Measurements from ENCODE around the gene DHRS4.
"Not testable (repeated sequence)": the region's sequence is repeated elsewhere in the genome, so short reads cannot be mapped to it uniquely, and the experiment has no call there.

The DHRS4 gene

GRCh38 chr14:23988607-23989363 lies 35.2 kb downstream of the DHRS4 start, which contains the start of gene DHRS4L2:
TSS of gene DHRS4L2 (plus strand) at chr14:23988929. CDS start at chr14:23988948, 19 bp downstream.
- DNase-seq, result peak; percentile 67

- not testable (repeated sequence) for DNase-seq
These were observed 36.3 kb downstream of the DHRS4 start for GRCh38 chr14:23989734-23990445.

GRCh38 chr14:23990961-23991360 lies 37.4 kb downstream of the DHRS4 start:
- DNase-seq, result not testable (repeated sequence)

- not testable (repeated sequence) for DNase-seq
These were observed 39.5 kb downstream of the DHRS4 start for GRCh38 chr14:23993042-23993441.

- DNase-seq, result not testable (repeated sequence)
These were observed 42.4 kb downstream of the DHRS4 start for GRCh38 chr14:23996009-23996408.

GRCh38 chr14:23996825-23997224 lies 43.3 kb downstream of the DHRS4 start:
- not testable (repeated sequence) for DNase-seq

- not testable (repeated sequence) for DNase-seq
These were observed 46.1 kb downstream of the DHRS4 start for GRCh38 chr14:23999640-24000039.

GRCh38 chr14:24001078-24001477 lies 47.5 kb downstream of the DHRS4 start:
- DNase-seq, result not testable (repeated sequence)

- not testable (repeated sequence) for DNase-seq
These were observed 48.1 kb downstream of the DHRS4 start for GRCh38 chr14:24001679-24002078.

GRCh38 chr14:24006471-24006816 lies 52.9 kb downstream of the DHRS4 start:
- not testable (repeated sequence) for DNase-seq

- peak; percentile 39 for DNase-seq
These were observed 53.5 kb downstream of the DHRS4 start for GRCh38 chr14:24006817-24007652.

GRCh38 chr14:24011051-24011450 lies 57.5 kb downstream of the DHRS4 start:
- no peak for DNase-seq

GRCh38 chr14:24012726-24013273 lies 59.2 kb downstream of the DHRS4 start:
- DNase-seq, result not testable (repeated sequence)

GRCh38 chr14:24013654-24014514 lies 60.3 kb downstream of the DHRS4 start:
- DNase-seq, result peak; percentile 73

- DNase-seq, result not testable (repeated sequence)
These were observed 62.2 kb downstream of the DHRS4 start for GRCh38 chr14:24015745-24016144.
